Ecto neural progenitor cell (in vitro differentiated cells): ENCODE measurements around the gene CATSPER1.

Source experiments
- DNase-seq: peaks from one replicate; pipeline ENCODE4 v3.0.0-alpha.2; 2018; ENCODE audit warnings: low spot score

CATSPER1 gene

GRCh38 chr11:65968600-65969482, 57.4 kb downstream of the CATSPER1 start:
- no peak for DNase-seq

- no peak for DNase-seq
Measured at GRCh38 chr11:65967329-65967934, 58.8 kb downstream of the CATSPER1 start.
